T-helper 9 cell (primary cell): Measurements from ENCODE around the gene TNNC2.
A peak's percentile ranks its signal among the peaks of the same experiment; 100 is the strongest.
"Not testable (repeated sequence)": the region's sequence is repeated elsewhere in the genome, so short reads cannot be mapped to it uniquely, and the experiment has no call there.

Experiments used
- DNase-seq: peaks from one replicate; pipeline ENCODE4 v3.0.0-alpha.2; 2020

TNNC2 gene

GRCh38 chr20:45818239-45818638, 8.9 kb downstream of the TNNC2 start:
- no peak for DNase-seq

GRCh38 chr20:45817376-45818194, 9.5 kb downstream of the TNNC2 start:
- DNase-seq = no peak

GRCh38 chr20:45816951-45817350, 10.2 kb downstream of the TNNC2 start:
- DNase-seq = no peak

- DNase-seq = no peak
Measured at GRCh38 chr20:45814314-45814713, 12.8 kb downstream of the TNNC2 start.

DNA sequence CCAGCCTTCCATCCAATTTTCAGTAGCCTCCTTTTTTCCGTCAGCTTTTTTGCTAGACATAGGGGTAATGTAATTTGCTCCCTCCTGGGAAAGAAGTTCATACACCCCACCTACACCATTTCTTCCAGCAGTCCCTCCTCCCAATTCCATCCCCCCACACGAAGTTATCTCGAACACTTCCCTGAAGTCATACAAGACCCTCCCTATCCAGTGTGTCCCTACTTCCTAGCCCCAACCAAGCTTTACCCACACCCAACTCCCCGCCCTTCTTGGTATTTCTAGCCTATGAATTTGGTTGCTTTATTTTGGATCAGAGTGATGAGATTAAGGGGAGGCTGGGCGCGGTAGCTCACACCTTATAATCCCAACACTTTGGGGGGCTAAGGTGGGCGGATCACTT, 13.6 kb downstream of the TNNC2 start:
- no peak for DNase-seq

- no peak for DNase-seq
Measured at GRCh38 chr20:45813006-45813340, 14.1 kb downstream of the TNNC2 start.

DNA sequence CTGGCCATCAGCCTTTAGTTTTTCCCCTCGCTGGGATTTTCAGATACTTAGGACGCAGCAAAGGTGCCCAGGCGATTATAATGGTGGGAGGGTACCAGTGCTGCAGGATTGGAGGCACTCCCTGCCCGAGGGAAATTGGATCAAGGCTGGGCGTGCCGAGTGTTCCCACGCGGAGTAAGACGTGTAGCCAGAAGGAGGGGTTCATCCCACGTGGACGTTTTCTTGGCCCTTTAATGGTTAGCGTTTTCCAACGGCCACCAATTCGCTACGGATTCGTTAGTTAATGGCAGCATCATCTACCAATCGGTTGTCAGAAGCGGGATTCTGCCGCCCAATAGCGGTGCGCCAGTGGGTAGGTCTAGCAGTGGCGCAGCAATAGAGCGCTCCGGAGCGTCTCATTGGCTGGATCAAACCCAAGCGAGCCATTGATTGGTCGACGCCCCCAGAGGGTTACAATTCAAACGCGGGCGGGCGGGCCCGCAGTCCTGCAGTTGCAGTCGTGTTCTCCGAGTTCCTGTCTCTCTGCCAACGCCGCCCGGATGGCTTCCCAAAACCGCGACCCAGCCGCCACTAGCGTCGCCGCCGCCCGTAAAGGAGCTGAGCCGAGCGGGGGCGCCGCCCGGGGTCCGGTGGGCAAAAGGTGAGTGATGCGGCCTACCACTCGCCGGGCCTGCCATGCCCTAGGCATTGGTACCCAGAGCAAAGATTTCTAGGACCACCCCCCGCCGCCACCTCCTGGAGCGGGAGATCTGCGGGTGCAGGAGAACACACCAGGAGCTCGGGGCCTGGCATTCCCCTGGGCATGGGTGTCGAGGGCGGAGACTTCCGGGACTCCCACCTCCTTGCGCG, 14.7 kb downstream of the TNNC2 start, which contains the start of gene UBE2C:
UBE2C (plus strand) TSS at position 488 of the 849 bp plus-strand sequence; CDS start at position 540, 52 bp downstream.
- DNase-seq = peak; percentile 87

DNA sequence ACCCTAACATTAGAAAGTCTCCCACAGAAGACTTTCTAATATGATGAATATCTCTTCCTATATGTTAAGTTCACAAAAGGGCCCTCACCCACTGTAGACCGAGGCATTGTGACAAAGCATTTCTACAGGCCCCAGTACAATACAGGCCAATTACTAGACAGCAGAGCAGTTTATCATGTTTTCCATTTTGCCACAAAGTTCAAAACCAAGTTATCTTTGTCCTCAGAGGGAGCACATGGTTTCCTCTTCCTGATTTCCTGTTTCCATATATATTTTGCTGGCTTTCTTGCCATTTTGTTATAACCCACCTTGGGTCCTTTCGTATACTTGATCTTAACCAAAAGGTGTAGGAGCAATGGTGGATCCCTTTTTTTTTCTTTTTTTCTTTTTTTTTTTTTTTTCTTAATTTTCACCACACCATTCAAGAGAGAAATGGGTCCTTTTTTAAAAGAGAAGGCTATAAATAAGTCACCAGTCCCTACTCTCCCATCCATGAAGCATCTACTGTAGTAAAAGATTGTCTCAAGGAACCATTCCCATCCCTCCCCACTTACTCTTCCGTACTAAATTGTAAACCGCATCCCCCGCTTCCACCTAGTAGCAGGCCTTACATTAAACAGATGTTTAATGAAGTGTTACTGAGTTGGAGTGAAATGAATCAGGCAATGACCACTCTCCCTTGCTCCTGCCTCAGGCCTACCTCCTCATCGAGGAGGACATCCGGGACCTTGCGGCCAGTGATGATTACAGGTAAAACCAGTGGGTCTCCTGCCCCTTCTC, 16.7 kb downstream of the TNNC2 start:
- no peak for DNase-seq

GRCh38 chr20:45801851-45802250, 25.3 kb downstream of the TNNC2 start:
- DNase-seq = no peak

- peak; percentile 42 for DNase-seq
Measured at GRCh38 chr20:45798935-45799642, 28.0 kb downstream of the TNNC2 start.

DNA sequence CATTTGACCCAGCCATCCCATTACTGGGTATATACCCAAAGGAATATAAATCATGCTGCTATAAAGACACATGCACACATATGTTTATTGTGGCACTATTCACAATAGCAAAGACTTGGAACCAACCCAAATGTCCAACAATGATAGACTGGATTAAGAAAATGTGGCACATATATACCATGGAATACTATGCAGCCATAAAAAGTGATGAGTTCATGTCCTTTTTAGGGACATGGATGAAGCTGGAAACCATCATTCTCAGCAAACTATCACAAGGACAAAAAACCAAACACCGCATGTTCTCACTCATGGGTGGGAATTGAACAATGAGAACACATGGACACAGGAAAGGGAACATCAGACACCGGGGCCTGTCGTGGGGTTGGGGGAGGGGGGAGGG, 29.2 kb downstream of the TNNC2 start:
- not testable (repeated sequence) for DNase-seq

- not testable (repeated sequence) for DNase-seq
Measured at GRCh38 chr20:45797510-45797909, 29.6 kb downstream of the TNNC2 start.

DNA sequence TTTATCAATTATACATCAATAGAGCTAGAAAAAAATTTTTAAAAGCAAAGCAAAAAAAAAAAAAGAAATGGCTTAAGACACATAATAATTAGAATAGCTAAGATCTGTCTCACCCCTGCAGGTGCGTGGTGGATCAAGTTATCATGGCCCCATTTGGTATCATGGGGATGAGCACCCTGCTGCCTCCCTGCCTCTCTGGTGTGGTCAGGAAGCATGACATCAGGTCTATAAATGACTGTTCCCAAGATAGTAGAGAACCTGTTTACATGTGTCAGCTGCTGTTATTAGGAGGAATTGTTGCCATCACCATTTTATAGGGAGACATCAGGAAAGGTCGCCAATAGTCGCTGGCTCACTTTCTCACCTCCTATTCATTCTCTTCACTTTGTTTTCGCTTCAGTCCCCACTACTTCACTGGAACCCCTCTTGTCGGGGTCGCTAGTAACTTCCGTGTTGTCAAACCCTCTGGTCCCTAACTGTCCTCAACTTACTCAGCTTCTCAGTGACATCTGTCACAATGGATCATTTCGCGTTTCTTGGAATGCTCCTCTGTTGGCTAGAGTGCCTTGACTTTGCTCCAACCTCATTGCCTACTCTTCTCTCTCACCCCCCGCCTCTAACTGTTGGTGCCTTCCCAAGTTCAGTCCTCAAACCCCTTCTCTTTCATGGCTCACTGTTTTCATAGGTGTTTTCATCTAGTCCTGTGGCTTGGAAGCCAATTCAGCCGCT, 30.6 kb downstream of the TNNC2 start:
- no peak for DNase-seq

DNA sequence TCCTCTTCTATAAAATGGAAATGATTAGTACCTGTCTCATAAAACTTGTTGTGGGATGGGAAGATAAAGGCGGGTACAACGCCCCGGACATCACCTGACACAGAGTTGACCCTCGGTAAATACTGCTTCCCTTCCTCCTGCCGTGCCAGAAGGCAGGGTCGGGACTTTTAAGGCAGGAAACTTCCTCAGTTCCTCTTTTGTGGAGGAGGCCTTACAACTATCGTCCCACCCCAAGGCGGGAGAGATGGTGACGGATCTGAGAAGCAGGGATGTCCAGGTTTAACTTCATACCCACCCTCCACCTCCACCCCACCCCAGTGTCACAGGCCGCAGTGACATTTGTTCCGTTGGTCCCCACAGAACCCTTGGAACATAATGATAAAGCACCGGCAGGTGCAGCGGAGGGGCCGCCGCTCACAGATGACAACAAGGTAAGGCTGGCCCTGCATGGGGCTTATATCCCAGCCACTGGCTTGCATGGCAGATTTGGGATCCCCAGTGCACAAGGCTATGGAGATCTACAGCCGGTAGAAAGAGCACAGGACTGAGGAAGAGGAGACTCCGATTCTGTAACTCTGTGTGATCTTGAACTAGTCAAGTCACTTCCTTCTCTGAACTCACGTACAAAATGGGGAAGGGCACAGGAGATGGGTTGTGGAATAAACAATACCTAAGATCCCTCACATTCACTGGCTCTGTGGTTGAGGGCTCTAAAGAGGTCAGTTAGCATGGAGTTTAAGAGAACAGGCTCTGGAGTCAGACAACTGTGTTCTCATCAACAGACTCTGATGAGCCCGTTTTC, 34.6 kb downstream of the TNNC2 start:
- no peak for DNase-seq

DNA sequence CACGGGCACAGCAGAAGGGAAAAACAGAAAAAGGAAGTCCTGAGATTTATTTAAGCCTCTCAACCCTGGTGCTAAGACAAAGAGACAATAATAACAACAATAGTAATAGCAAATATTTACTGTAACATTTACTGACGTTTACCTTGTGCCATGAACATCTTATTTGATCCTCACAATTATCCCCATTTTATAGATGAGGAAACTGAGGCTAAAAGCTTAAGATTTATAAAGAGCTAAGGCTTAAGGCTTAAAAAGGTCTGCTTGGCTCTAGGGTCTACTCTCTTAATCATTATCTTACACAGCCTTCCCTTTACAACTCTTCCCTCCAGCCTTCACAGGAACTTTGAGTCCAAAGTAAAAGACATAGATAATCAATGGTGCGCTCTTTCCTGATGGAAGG, 38.8 kb downstream of the TNNC2 start:
- no peak for DNase-seq

- DNase-seq = no peak
Measured at GRCh38 chr20:45783656-45784294, 43.3 kb downstream of the TNNC2 start.

DNA sequence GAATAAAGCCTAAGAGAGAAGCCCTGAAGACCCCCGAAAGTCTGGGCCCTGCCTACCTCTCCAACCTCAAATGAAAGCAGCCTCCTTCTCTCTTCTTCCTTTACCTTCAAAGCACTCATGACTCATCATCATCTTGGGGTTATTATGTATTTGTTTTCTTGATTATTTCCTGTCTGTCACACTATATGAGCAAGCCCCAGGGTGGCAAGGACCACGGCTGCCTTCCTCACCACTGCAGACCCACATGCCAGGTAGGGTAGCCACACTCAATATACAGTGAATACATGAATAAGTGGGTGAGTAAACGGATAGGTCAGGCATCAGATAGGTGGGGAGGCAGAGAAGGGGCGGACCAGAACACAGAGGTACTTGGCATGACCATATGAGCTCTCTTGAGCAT, 44.2 kb downstream of the TNNC2 start:
- DNase-seq = no peak

GRCh38 chr20:45781391-45781931, 45.7 kb downstream of the TNNC2 start:
- DNase-seq = no peak

GRCh38 chr20:45780159-45780558, 47.0 kb downstream of the TNNC2 start:
- no peak for DNase-seq
